22Rv1 (cell line): Measurements from ENCODE around the gene DPP4.

Source experiments
- H3K27ac ChIP-seq: fragments of 450-650 bp; 2 replicates; pipeline ENCODE4 v1.5.1; 2017
- CTCF ChIP-seq: fragments of 450-650 bp; IDR thresholded peaks from 2 replicates; pipeline ENCODE4 v1.5.1; 2017; ENCODE audit warnings: mild to moderate bottlenecking
- ZFX ChIP-seq: fragments of 450-650 bp; IDR thresholded peaks from 2 replicates; pipeline ENCODE4 v1.6.1; 2017; ENCODE audit warnings: antibody characterized with exemption, borderline replicate concordance

DPP4 gene

GRCh38 chr2:162111958-162112850 is 38.2 kb upstream of the DPP4 start:
- H3K27ac ChIP-seq: no peak overlapping the region
- no peak for TF ChIP-seq CTCF
- TF ChIP-seq ZFX: no peak

- H3K27ac ChIP-seq: peak overlapping the region; percentile 61
- no peak for TF ChIP-seq CTCF
- no peak for TF ChIP-seq ZFX
These were observed 33.4 kb upstream of the DPP4 start for GRCh38 chr2:162107361-162107901.

GRCh38 chr2:162106746-162107145 is 32.7 kb upstream of the DPP4 start:
- H3K27ac ChIP-seq: peak overlapping the region; percentile 61
- TF ChIP-seq ZFX (no peak), CTCF (no peak)

GRCh38 chr2:162106146-162106551 is 32.1 kb upstream of the DPP4 start:
- no peak overlapping the region; the same call in 1 of the 2 replicates for H3K27ac ChIP-seq
- TF ChIP-seq ZFX (no peak), CTCF (no peak)

GRCh38 chr2:162103443-162104009 is 29.5 kb upstream of the DPP4 start:
- H3K27ac ChIP-seq: no peak overlapping the region
- TF ChIP-seq ZFX: no peak
- TF ChIP-seq CTCF: no peak

- no peak for TF ChIP-seq CTCF
- TF ChIP-seq ZFX: no peak
- H3K27ac ChIP-seq: no peak overlapping the region
These were observed 26.6 kb upstream of the DPP4 start for GRCh38 chr2:162100579-162100978.

- TF ChIP-seq CTCF (no peak), ZFX (no peak)
- H3K27ac ChIP-seq: no peak overlapping the region
These were observed 25.8 kb upstream of the DPP4 start for GRCh38 chr2:162099836-162100235.
